GM19328 (cell line): ENCODE data around the gene MTM1.

Experiments used
- ATAC-seq: cut with Tn5 transposase; IDR thresholded peaks from one replicate; pipeline ENCODE4 v1.9.1; 2021; ENCODE audit warnings: mild to moderate bottlenecking, moderate library complexity; ENCODE audit not compliant: unreplicated experiment

The MTM1 gene

DNA sequence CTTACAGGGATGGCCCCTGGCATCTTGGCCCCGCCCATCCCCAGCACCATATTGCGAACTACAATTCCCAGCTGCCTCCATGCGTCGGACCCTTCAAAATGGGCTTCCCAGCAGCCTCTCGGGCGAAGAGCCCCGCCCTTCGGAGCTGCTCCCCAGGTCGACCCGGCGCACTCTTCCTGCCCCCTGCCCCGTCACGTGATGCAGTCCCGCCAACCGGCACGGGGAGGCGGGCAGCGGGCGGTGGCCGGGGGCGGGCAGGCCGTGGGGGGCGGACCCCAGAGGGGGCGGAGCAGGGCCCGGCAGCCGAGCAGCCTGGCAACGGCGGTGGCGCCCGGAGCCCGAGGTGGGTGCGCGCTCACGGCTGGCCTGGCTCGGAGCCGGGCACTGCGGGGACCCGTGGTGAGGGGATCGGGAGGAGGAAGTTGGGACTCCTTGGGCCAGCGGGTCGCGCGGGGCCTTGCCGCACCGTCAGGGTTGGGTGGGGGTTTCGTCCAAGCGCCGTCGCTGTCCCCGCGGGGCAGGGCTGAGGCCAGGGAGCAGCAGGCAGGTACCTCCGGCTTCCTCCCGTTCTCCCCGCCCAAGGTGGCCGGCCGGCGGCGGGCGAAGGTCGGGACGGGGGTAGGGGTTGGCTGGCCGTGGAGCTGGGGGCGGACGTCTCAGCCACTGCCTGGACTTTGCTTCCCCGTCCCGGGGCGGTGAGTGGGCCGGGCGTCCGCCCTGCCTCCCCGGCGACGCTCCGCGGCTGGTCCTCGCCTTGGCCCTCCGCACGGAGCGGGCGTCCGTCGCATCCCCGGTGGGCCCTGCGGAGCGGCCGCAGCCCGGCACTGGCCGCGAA lies at the start of gene MTM1:
Gene MTM1, plus strand, starts transcription at position 302 of the 835 bp plus-strand sequence. CDS start 23,994 bp downstream, outside the sequence.
- ATAC-seq, result peak; percentile 95

GRCh38 chrX:150522494-150522893 lies 45.9 kb upstream of the MTM1 start:
- no peak for ATAC-seq

DNA sequence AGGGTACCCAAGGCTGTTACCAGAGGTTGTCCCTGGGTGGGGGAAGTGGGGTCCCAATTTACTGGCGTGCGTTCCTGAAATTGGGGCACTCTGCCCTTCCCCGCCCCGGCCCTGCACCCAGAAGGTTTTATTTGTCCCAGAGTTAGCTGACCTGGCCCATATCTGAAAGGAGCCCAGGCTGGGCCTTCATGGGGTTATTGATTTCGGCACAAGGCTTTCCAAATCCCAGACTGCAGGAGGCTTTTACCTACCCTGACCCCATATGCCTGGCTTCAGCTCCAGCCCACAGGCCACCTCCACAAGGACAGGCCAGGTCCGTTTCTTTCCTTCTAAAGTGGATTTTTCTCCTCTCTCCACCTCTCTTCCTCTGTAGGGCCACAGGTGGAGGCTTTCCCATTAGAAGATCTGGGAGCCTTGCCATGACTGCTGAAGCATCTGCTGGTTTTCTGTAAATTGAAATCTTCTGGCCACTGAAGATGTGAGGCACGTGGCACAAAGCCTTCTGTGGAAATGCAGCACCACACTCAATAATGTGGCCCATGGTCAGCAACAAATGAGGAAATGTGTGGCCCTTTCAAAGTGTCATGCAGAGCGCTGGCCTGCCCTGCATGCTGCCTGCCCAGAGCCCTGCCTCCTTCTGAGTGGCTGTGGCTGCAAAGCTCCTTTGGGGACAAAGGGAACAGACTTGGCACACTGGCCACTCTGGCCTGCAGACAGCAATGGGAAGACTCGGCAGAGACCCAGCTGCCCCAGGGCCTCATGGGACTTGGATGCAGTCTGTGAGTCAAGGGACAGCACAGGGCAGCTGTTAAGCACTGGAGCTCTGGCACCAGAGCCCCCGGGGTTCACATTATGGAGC lies 43.1 kb upstream of the MTM1 start:
- ATAC-seq, result no peak

DNA sequence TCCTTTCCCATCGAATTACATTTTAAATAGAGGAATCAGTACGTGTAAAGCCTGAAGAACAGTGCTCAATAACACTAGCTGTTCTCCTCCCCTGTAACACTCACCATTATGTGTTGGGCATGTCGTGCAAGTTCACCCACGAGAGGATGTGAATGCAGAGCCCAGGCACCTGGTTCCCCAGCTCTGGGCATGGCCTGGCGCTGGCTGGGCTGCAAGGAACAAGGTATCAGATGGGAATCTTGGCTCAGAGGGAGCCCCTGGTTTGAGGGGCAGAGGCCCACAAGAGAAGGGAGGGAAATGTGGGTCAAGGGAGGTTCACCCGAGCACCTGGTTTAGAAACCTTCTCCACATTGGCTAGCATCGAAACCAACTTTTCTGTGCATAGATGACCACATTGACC lies 41.7 kb upstream of the MTM1 start:
- no peak for ATAC-seq

DNA sequence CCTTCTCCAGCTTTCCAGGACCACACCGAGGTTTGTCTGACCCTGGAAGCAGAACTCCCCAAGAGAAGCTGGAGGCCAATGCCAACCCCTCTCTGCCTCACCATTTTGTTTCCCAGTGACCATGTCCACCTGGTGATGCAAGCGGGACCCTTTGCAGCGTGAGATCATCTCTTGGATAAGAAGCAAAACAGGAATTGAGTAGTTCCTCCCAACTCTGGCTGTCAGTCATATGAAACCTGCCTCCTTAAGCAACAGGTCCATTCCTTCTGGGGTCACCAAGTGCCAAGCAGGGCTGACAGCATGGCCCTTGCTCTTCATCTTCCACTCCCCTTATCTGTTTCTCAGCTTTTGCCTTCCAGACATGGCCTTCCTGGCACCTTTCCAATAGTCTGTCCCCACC lies 41.3 kb upstream of the MTM1 start:
- no peak for ATAC-seq

DNA sequence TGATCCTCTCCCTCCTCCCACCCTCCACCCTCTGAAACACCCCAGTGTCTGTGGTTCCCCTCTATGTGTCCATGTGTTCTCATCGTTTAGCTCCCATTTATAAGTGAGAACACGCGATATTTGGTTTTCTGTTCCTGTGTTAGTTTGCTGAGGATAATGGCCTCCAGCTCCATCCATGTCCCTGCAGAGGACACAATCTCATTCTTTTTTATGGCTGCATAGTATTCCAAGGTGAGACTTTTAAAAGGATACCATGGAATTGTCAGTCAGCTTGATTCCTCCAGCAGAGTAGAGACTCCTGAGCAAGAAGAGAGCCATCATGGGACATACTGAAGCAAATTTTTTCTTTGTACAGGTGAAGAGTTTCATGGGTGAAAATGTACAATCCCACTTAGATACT lies 38.8 kb upstream of the MTM1 start:
- ATAC-seq, result no peak

- no peak for ATAC-seq
Observed at GRCh38 chrX:150530821-150531220, 37.6 kb upstream of the MTM1 start.

- ATAC-seq, result no peak
Observed at GRCh38 chrX:150531467-150531866, 37.0 kb upstream of the MTM1 start.

- no peak for ATAC-seq
Observed at GRCh38 chrX:150533863-150534262, 34.6 kb upstream of the MTM1 start.

DNA sequence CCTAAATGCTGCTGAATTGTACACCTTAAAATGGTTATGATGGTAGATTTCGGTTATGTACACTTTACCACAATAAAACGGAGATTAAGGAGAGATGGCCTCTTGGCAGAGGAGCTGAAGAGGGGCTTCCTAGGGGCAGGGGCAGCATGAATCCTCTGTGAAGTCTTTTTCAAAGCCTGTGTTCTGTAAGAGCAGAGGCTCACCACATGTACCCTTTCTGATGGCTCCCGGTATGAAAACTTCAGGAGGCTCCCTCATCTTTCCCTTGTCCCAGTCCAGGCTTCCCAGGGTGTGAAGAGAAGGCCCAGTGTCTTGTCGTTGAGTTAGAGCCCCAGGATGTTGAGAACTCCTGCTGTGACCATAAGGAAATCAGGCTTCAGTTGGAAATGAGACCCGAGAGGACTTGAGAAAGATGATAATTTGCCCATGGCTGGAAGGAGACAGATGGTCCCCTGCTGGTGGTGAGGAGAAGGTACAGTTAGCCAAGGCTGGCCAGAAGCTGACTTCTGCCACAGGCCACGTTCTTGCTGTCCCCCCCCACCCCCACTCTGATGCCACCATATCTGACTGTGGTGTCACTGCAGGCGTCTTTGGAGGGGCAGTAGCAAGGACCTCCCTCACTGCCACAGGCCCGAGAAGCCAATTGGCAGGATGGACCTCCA lies 31.8 kb upstream of the MTM1 start:
- no peak for ATAC-seq

DNA sequence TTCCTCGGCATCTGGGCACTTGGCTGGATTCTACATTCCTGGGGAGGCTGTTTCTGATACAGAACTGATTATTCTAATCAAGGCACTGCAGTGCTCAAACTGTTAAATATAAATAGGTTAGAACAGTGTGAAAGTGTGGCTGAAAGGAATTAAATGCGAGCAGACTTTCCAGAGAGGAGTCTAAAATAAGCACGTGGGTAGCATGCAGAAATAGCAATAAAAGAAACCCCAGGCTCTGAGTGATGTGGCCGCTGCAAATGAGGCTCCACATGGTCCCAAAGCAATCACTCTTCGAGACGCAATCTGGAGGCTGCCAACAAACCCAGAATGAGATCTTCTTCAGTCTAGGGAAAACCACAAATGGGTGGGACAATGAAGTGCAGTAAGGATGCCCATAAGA lies 30.6 kb upstream of the MTM1 start:
- ATAC-seq, result no peak

GRCh38 chrX:150540965-150541364 lies 27.5 kb upstream of the MTM1 start:
- ATAC-seq, result no peak

DNA sequence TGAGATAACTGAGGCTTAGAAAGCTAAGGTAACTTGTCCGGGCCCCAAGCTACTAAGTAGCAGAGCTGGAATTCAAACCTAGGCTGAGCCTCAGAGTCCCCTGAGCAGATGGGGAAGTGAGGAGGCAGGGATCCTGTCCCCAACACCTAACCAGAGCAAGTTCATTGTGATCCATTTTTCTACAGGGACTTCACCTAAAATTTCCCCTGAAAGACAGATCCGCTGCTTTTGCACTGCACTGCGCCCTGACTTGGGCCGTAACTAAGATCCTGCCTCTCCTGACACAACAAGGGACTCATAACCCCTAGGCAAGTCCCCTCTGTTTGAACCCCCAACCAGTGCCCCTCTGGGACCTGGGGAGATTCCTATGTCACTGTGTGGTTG lies 25.6 kb upstream of the MTM1 start:
- ATAC-seq, result peak; percentile 32

GRCh38 chrX:150543230-150544155 lies 24.9 kb upstream of the MTM1 start:
- ATAC-seq, result peak; percentile 32

- ATAC-seq, result no peak
Observed at GRCh38 chrX:150544222-150544787, 24.1 kb upstream of the MTM1 start.

DNA sequence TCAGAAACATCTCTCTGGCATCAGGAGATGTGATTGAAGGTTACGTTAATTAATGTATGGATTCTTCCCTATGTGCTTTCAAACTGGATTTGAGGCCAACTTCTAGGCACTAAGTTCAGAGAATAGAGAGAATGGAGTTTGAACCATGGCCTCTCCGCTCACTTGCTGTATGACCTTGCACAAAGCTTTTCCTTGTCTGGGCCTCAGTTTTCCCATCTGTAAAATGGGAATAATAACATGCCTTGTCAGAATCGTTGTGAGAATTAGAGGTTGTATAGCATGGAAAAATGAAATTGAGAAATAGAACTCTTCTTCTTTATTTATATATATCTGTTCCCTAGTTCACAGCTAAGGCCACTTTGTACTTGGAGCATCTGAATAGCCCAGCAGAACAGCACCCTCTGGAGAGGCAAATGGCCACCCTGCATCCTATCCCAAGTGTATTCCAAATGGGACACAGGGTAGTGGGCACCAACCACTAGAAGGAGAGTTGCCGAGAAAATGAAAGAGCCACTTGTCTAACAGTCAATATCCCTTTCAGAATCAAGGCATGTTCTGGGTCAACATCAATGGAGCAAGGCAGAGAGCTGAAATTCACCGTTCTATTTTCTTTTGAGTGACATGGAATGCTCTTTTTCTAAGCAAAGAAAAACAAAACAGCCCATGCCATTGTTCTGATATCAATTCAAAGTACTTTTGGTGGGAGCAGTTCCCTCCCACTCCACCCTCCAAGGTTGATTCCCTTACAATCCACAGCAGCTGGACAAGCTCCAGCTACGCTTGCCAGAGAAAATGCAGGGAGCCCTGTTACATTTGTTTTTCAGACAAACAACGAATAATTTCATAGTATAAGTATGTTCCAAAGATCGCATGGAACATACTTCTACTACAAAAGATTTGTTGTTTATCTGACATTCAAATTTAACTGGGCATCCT lies 23.3 kb upstream of the MTM1 start:
- ATAC-seq, result no peak

DNA sequence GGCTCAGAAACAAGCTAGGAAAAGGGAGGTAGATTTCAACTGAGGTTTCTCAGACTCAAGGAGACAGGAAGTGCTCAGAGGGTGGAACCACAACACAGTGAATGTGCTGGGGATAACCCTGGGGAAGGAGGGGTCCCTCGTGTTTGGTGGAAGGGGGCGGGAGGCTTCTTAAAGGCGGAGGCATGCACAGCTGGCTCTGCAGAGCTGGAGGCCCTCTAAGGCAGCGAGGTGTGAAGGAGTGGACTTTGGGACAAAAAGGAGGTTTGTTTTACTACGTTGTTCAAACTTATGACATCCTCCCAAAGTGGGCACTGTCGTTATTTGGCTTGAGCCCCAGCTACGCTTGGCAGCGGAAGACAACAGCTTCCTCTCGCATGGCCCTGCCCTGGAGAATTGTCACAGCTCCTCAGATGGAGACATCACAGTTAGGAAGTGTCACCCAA lies 21.7 kb upstream of the MTM1 start:
- ATAC-seq, result no peak

GRCh38 chrX:150547375-150548115 lies 20.9 kb upstream of the MTM1 start:
- peak; percentile 52 for ATAC-seq
